HepG2 (cell line): ENCODE measurements around the gene SAMD14. TPM values are rescaled to one million over a fixed set of nuclear protein-coding genes. Genes with fewer than 3 reads are reported as not detected.
A peak's percentile ranks its signal among the peaks of the same experiment; 100 is the strongest.

Experiments used
- ATAC-seq: fragments of 200-7000 bp; cut with Tn5 transposase; 3 replicates; pipeline ENCODE4 v1.9.1; 2020; ENCODE audit warnings: mild to moderate bottlenecking, moderate library complexity
- BruUV-seq: library from RNA; stranded (reverse); fragments of 400-500 nt; replicated peaks from 2 replicates; lab custom pipeline; 2021; lab: Mats Ljungman, UMichigan
- CTCF ChIA-PET: fragments of 300-600 bp; formaldehyde crosslinking; extraction: SDS; loops from one replicate; lab custom pipeline; 2021; ENCODE audit warnings: low total read pairs, inconsistent platforms, low intra/inter-chr PET ratio; lab: Yijun Ruan, JAX
- POLR2A ChIA-PET: fragments of 350-600 bp; sonication (Branson Sonifier 250); formaldehyde crosslinking; loops from one replicate; lab custom pipeline; 2020; ENCODE audit warnings: antibody characterized with exemption, inconsistent platforms; lab: Yijun Ruan, JAX
- DNase-seq: peaks from one replicate; pipeline ENCODE4 v3.0.0-alpha.2; 2015; ENCODE audit warnings: low spot score
- FAIRE-seq: peaks from 3 replicates; lab custom pipeline; 2011; peaks lifted over from hg19 to GRCh38; lab: Jason Lieb, UNC
- H2AFZ ChIP-seq: one replicate; pipeline ENCODE4 v1.6.1; 2011; ENCODE audit warnings: low read length, inconsistent platforms
- H3K27ac ChIP-seq: fragments of 300-600 bp; 3 replicates; pipeline ENCODE4 v1.8.0; 2011; ENCODE audit warnings: mixed run types, mild to moderate bottlenecking, mixed read lengths, low read length, inconsistent platforms; ENCODE audit not compliant: insufficient read depth; ENCODE audit errors: extremely low read length
- H3K27me3 ChIP-seq, 2 experiments: fragments of 200-600 bp in 1 of 2; 2 replicates in 1 of 2; 3 replicates in 1 of 2; pipeline versions ENCODE4 v1.6.0 to v1.8.0; 2011; ENCODE audit warnings: low read length in 2 of 2, mild to moderate bottlenecking in 2 of 2, moderate library complexity in 2 of 2, inconsistent platforms in 1 of 2; ENCODE audit not compliant: insufficient read depth in 2 of 2, control insufficient read depth in 1 of 2
- H3K36me3 ChIP-seq, 2 experiments: fragments of 200-600 bp in 1 of 2; replicated peaks in 1 of 2; 2 replicates in 1 of 2; 3 replicates in 1 of 2; pipeline versions ENCODE4 v1.5.1 to v1.8.0; 2011; ENCODE audit warnings: low read length in 2 of 2, inconsistent platforms in 1 of 2; ENCODE audit not compliant: insufficient read depth in 2 of 2, control insufficient read depth in 1 of 2
- H3K4me1 ChIP-seq: 2 replicates; pipeline ENCODE4 v1.5.1; 2012; ENCODE audit warnings: low read length, inconsistent platforms; ENCODE audit not compliant: insufficient read depth
- H3K4me2 ChIP-seq: 2 replicates; pipeline ENCODE4 v1.6.0; 2011; ENCODE audit warnings: low read depth, low read length, inconsistent platforms
- H3K4me3 ChIP-seq, 3 experiments: fragments of 200-600 bp in 1 of 3; sonication (generic), shearing (Covaris generic) in 1 of 3; replicated peaks in 1 of 3; 2 replicates each; pipeline ENCODE4 v1.5.1; 2011 to 2016; ENCODE audit warnings: low read length in 3 of 3, inconsistent platforms in 2 of 3, low read depth in 2 of 3, mild to moderate bottlenecking in 2 of 3, control low read depth in 1 of 3, mixed read lengths in 1 of 3; ENCODE audit not compliant: insufficient read depth in 1 of 3
- H3K79me2 ChIP-seq: one replicate; pipeline ENCODE4 v1.6.1; 2011; ENCODE audit warnings: low read length, inconsistent platforms; ENCODE audit not compliant: insufficient read depth
- H3K9ac ChIP-seq: 2 replicates; pipeline ENCODE4 v1.6.0; 2011; ENCODE audit warnings: mild to moderate bottlenecking, low read depth, low read length, inconsistent platforms; ENCODE audit not compliant: insufficient read depth
- H3K9me3 ChIP-seq: 2 replicates; pipeline ENCODE4 v1.5.1; 2012; ENCODE audit warnings: mild to moderate bottlenecking, low read length
- H4K20me1 ChIP-seq: 2 replicates; pipeline ENCODE4 v1.6.0; 2011; ENCODE audit warnings: inconsistent platforms, mild to moderate bottlenecking, low read length, moderate library complexity; ENCODE audit not compliant: insufficient read depth
- DR1 ChIP-seq: sonication (generic); formaldehyde crosslinking; IDR thresholded peaks from 2 replicates; pipeline ENCODE4 v1.8.0; 2021; ENCODE audit warnings: mild to moderate bottlenecking, missing genetic modification reagents, inconsistent platforms
- JUN ChIP-seq: sonication (generic); formaldehyde crosslinking; IDR thresholded peaks from 2 replicates; pipeline ENCODE4 v1.4.0; 2020; ENCODE audit warnings: mild to moderate bottlenecking, missing genetic modification reagents
- MED8 ChIP-seq: sonication (generic); formaldehyde crosslinking; IDR thresholded peaks from 2 replicates; pipeline ENCODE4 v1.8.1; 2023; ENCODE audit warnings: mild to moderate bottlenecking, missing genetic modification reagents; ENCODE audit not compliant: insufficient replicate concordance
- RBFOX2 ChIP-seq: fragments of 200-400 bp; formaldehyde crosslinking; IDR thresholded peaks from 2 replicates; pipeline ENCODE4 v1.6.1; 2017; ENCODE audit warnings: low read depth, mild to moderate bottlenecking, low read length
- SP2 ChIP-seq: sonication (generic); formaldehyde crosslinking; IDR thresholded peaks from 2 replicates; pipeline ENCODE4 v1.5.1; 2020; ENCODE audit warnings: mild to moderate bottlenecking, missing genetic modification reagents
- ZKSCAN1 ChIP-seq: fragments of 150-350 bp; IDR thresholded peaks from 2 replicates; pipeline ENCODE4 v1.6.1; 2014; ENCODE audit warnings: low read length
- ZMAT3 ChIP-seq: sonication (generic); formaldehyde crosslinking; conservative IDR thresholded peaks from 2 replicates; pipeline ENCODE4 v1.7.0; 2021; ENCODE audit warnings: missing genetic modification reagents
- ZMYM3 ChIP-seq: sonication (generic); formaldehyde crosslinking; IDR thresholded peaks from 2 replicates; pipeline ENCODE4 v1.5.1; 2020; ENCODE audit warnings: mild to moderate bottlenecking, missing genetic modification reagents
- ZNF142 ChIP-seq: sonication (generic); formaldehyde crosslinking; IDR thresholded peaks from 2 replicates; pipeline ENCODE4 v1.4.0; 2020; ENCODE audit warnings: missing genetic modification reagents
- ZNF235 ChIP-seq: sonication (generic); formaldehyde crosslinking; IDR thresholded peaks from 2 replicates; pipeline ENCODE4 v1.8.1; 2023; ENCODE audit warnings: mild to moderate bottlenecking, missing genetic modification reagents, borderline replicate concordance
- ZNF629 ChIP-seq: sonication (generic); formaldehyde crosslinking; conservative IDR thresholded peaks from 2 replicates; pipeline ENCODE4 v1.5.0; 2020; ENCODE audit warnings: missing genetic modification reagents
- ZNF652 ChIP-seq: IDR thresholded peaks from 2 replicates; pipeline ENCODE4 v1.6.1; 2016; ENCODE audit warnings: low read depth, borderline replicate concordance
- ZNF670 ChIP-seq: sonication (generic); formaldehyde crosslinking; IDR thresholded peaks from 2 replicates; pipeline ENCODE4 v1.8.0; 2022; ENCODE audit warnings: mild to moderate bottlenecking, missing genetic modification reagents, borderline replicate concordance
- ZNF776 ChIP-seq: sonication (generic); formaldehyde crosslinking; IDR thresholded peaks from 2 replicates; pipeline ENCODE4 v1.4.0; 2020; ENCODE audit warnings: mild to moderate bottlenecking, missing genetic modification reagents
- ZNF816 ChIP-seq: sonication (generic); formaldehyde crosslinking; IDR thresholded peaks from 2 replicates; pipeline ENCODE4 v1.8.0; 2022; ENCODE audit warnings: missing genetic modification reagents, mild to moderate bottlenecking, borderline replicate concordance
- WGBS: methylation state at CpG from one replicate; pipeline ENCODE4 v1.1.6; 2017; ENCODE audit warnings: low lambda C conversion rate; 5-methylcytosine and 5-hydroxymethylcytosine counted together
- in situ Hi-C: cut with HindIII; loops from 2 replicates; pipeline ENCODE4 v1.10.0; 2017; ENCODE audit warnings: low pct_unique_long_range_greater_than_20kb; ENCODE audit not compliant: extremely low pct_ligation_motif_present
- intact Hi-C: fragments of 100-400 bp; cut with micrococcal nuclease; formaldehyde crosslinking; loops from one replicate; pipeline ENCODE4 v1.10.0; 2022; ENCODE audit not compliant: unreplicated experiment
- polyA plus RNA-seq, 8 experiments: library from polyadenylated mRNA; depleted of rRNA in 3 of 8; stranded (reverse) in 7 of 8; unstranded in 1 of 8; fragments of >200 nt; fragmentation: Illumina TruSeq in 4 of 8; extraction: Trizol in 4 of 8; gene quantifications; 2 replicates each; pipeline versions ENCODE4 v1.2.1 to v1.2.3, GENCODE V29; 2011 to 2016; ENCODE audit warnings: low read depth in 4 of 8, missing spikeins in 1 of 8, mixed read lengths in 1 of 8; ENCODE audit not compliant: insufficient read depth in 1 of 8
- total RNA-seq, 5 experiments: library from RNA; depleted of rRNA; stranded (reverse); fragments of >200 nt; fragmentation: Illumina TruSeq; extraction: Trizol; gene quantifications; 2 replicates each; pipeline ENCODE4 v1.2.3, GENCODE V29; 2016; ENCODE audit warnings: low read depth in 1 of 5

Gene SAMD14
- total and polyA plus RNA-seq, 2 of the 13 experiments (the other 11 are each of a cell fraction or from before 2014, with no cell fraction given) = 0.07 to 0.22 TPM

DNA sequence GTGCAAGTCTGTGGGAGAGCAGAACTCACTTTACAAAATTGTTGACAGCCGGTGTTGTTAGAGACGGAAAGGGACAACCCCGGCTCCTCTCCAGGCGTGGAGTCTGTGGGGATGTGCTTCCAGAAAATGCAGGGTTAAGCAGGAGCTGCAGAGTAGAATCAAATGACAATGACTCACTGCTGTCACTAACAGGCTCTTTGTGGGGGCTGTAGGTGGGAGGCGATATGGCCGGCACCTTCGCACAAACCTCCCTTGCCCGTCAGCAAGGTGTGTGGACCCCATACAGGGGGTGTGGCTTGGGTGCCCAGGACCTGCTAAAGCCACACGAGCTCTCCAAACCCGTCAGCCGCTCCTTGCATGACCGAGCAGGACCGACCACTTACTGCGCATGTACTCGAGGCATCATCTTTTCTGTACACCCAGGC is 29.0 kb downstream of the SAMD14 start (continued):
- TF ChIP-seq ZNF142 (CRISPR knock-in tag) (no peak), ZNF235 (CRISPR knock-in tag) (no peak), JUN (CRISPR knock-in tag) (no peak), SP2 (CRISPR knock-in tag) (0 out of 2 replicates have a peak, but pooled peaks have one; percentile 33), RBFOX2 (no peak), ZNF652 (CRISPR knock-in tag) (peak; percentile 76; the same call in 1 of the 2 replicates)
- TF ChIP-seq, all 625 proteins: peak for 8

GRCh38 chr17:50100480-50100883 is 29.5 kb downstream of the SAMD14 start:
- 83% methylated on average over 5 of the region's 5 CpGs for WGBS
- no peak overlapping the region for H3K4me3 ChIP-seq
- POLR2A ChIA-PET = no interaction called here
- no peaks in the 10 kb centered on the region for H4K20me1 ChIP-seq
- no peak overlapping the region for H3K9ac ChIP-seq
- no peak overlapping the region for H3K4me2 ChIP-seq
- H3K36me3 ChIP-seq = peaks cover 0 to 4% of the 10 kb centered on the region in 2 experiments; a peak in 1 of 5 replicates
- H3K27me3 ChIP-seq = no peaks in the 10 kb centered on the region
- BruUV-seq = no TSS peak
- in situ Hi-C loops (no loop called here), intact Hi-C loops (no loop called here)
- CTCF ChIA-PET = no interaction called here
- peaks cover 6% of the 10 kb centered on the region for H3K79me2 ChIP-seq
- no peaks in the 10 kb centered on the region for H3K9me3 ChIP-seq
- FAIRE-seq (no peak), DNase-seq (no peak), ATAC-seq (no peak)
- H2AFZ ChIP-seq = no peak overlapping the region
- H3K27ac ChIP-seq = peak overlapping the region; percentile 68
- peaks cover 51% of the 10 kb centered on the region for H3K4me1 ChIP-seq
- TF ChIP-seq ZNF776 (CRISPR knock-in tag) (no peak), ZNF670 (no peak), ZKSCAN1 (no peak), ZMAT3 (no peak), MED8 (CRISPR knock-in tag) (no peak), DR1 (CRISPR knock-in tag) (no peak), ZNF816 (no peak), ZMYM3 (CRISPR knock-in tag) (0 out of 2 replicates have a peak, but pooled peaks have one; percentile 16), ZNF629 (CRISPR knock-in tag) (peak; percentile 86)
